Measurements from ENCODE around the gene RIN2.

DNA sequence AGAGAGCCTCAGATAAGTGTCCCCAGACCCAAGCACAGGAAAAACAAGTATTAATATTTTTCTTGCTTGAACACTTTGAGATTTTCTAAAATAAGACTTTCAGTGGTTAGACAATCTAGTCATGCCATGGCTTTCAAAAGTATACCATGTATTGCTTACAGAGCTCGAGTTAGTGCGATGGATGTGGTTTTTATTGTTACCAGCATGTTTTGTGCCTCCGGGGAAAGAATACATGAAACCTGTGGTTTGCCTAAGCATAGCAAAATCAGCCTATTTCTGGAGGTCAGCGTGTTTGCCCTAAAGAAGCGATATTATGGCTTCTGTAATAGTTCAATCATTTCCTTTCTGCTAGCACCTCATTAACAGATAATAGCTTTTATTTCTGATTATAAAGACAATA is 21.6 kb downstream of the RIN2 start:
- TF ChIP-seq POLR2A (IDR thresholded peaks at IDR 0.05; ENCODE audit: extremely low read depth, insufficient read length) (no peak), MYC (IDR thresholded peaks at IDR 0.05; ENCODE audit: low read depth, low read length) (no peak)
- TF ChIP-seq, protein P1, sequence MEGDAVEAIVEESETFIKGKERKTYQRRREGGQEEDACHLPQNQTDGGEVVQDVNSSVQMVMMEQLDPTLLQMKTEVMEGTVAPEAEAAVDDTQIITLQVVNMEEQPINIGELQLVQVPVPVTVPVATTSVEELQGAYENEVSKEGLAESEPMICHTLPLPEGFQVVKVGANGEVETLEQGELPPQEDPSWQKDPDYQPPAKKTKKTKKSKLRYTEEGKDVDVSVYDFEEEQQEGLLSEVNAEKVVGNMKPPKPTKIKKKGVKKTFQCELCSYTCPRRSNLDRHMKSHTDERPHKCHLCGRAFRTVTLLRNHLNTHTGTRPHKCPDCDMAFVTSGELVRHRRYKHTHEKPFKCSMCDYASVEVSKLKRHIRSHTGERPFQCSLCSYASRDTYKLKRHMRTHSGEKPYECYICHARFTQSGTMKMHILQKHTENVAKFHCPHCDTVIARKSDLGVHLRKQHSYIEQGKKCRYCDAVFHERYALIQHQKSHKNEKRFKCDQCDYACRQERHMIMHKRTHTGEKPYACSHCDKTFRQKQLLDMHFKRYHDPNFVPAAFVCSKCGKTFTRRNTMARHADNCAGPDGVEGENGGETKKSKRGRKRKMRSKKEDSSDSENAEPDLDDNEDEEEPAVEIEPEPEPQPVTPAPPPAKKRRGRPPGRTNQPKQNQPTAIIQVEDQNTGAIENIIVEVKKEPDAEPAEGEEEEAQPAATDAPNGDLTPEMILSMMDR (IDR thresholded peaks at IDR 0.05; ENCODE audit: low read depth, low read length), result no peak
- TF ChIP-seq, protein P2, sequence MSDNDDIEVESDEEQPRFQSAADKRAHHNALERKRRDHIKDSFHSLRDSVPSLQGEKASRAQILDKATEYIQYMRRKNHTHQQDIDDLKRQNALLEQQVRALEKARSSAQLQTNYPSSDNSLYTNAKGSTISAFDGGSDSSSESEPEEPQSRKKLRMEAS (IDR thresholded peaks at IDR 0.05; ENCODE audit: low read depth, low read length), result no peak
